KMS-11 (cell line): ENCODE measurements around the gene LDAH.

Experiments used
- H2AFZ ChIP-seq: fragments of 200-600 bp; sonication (generic); 2 replicates; pipeline ENCODE4 v1.6.1; 2016; ENCODE audit warnings: antibody characterized with exemption, mixed run types, low read depth
- H3K27ac ChIP-seq: fragments of 200-600 bp; sonication (generic); 2 replicates; pipeline ENCODE4 v1.6.1; 2016; ENCODE audit warnings: mild to moderate bottlenecking, mixed run types
- H3K27me3 ChIP-seq: fragments of 200-600 bp; sonication (generic); 2 replicates; pipeline ENCODE4 v1.6.1; 2017; ENCODE audit warnings: mild to moderate bottlenecking, low read depth, mixed run types, moderate library complexity; ENCODE audit not compliant: insufficient read depth
- H3K36me3 ChIP-seq: fragments of 200-600 bp; sonication (generic); 2 replicates; pipeline ENCODE4 v1.6.1; 2017; ENCODE audit warnings: mild to moderate bottlenecking, mixed run types; ENCODE audit not compliant: insufficient read depth
- H3K4me1 ChIP-seq: fragments of 200-600 bp; sonication (generic); 2 replicates; pipeline ENCODE4 v1.6.1; 2016; ENCODE audit warnings: mild to moderate bottlenecking, low read depth, mixed run types; ENCODE audit not compliant: poor library complexity, severe bottlenecking
- H3K4me2 ChIP-seq: fragments of 200-600 bp; sonication (generic); 2 replicates; pipeline ENCODE4 v1.7.0; 2016; ENCODE audit warnings: mild to moderate bottlenecking, mixed run types
- H3K4me3 ChIP-seq: fragments of 200-600 bp; sonication (generic); IDR thresholded peaks from 2 replicates; pipeline ENCODE4 v1.6.1; 2017; ENCODE audit warnings: low read depth, low read length, mixed read lengths; ENCODE audit not compliant: insufficient read depth
- H3K79me2 ChIP-seq: fragments of 200-600 bp; sonication (generic); 2 replicates; pipeline ENCODE4 v1.6.1; 2016; ENCODE audit warnings: low read depth, mixed run types; ENCODE audit not compliant: insufficient read depth
- H3K9ac ChIP-seq: fragments of 200-600 bp; sonication (generic); 2 replicates; pipeline ENCODE4 v1.6.1; 2016; ENCODE audit warnings: mild to moderate bottlenecking, mixed run types
- H4K20me1 ChIP-seq: fragments of 200-600 bp; sonication (generic); 2 replicates; pipeline ENCODE4 v1.6.1; 2016; ENCODE audit warnings: mild to moderate bottlenecking, mixed run types; ENCODE audit not compliant: insufficient read depth
- CTCF ChIP-seq: fragments of 200-600 bp; sonication (generic); conservative IDR thresholded peaks from 2 replicates; pipeline ENCODE4 v1.6.1; 2017; ENCODE audit warnings: low read depth, mild to moderate bottlenecking, antibody characterized with exemption, low read length, moderate library complexity, mixed read lengths

LDAH gene

GRCh38 chr2:20642055-20642971 is 180.6 kb downstream of the LDAH start:
- peak; percentile 90 for TF ChIP-seq CTCF

GRCh38 chr2:20641123-20641985 is 181.5 kb downstream of the LDAH start:
- TF ChIP-seq CTCF, result no peak
- H3K4me2 ChIP-seq, result no peak overlapping the region
- H3K36me3 ChIP-seq, result no peaks in the 10 kb centered on the region
- no peak overlapping the region for H3K27ac ChIP-seq
- H2AFZ ChIP-seq, result no peak overlapping the region
- no peak overlapping the region for H3K4me3 ChIP-seq
- H3K9ac ChIP-seq, result no peak overlapping the region
- H4K20me1 ChIP-seq, result no peaks in the 10 kb centered on the region
- no peaks in the 10 kb centered on the region for H3K79me2 ChIP-seq
- H3K27me3 ChIP-seq, result no peaks in the 10 kb centered on the region
- H3K4me1 ChIP-seq, result no peaks in the 10 kb centered on the region

More at GRCh38 chr2:20642055-20642971, 180.6 kb downstream of the LDAH start:
- Histone ChIP-seq H3K4me1 (no peaks in the 10 kb centered on the region), H3K27me3 (no peaks in the 10 kb centered on the region), H3K9ac (no peak overlapping the region), H3K79me2 (no peaks in the 10 kb centered on the region), H3K4me3 (no peak overlapping the region), H3K36me3 (no peaks in the 10 kb centered on the region), H2AFZ (no peak overlapping the region), H4K20me1 (no peaks in the 10 kb centered on the region), H3K4me2 (no peak overlapping the region), H3K27ac (no peak overlapping the region)

GRCh38 chr2:20640411-20641122 is 182.3 kb downstream of the LDAH start:
- no peak for TF ChIP-seq CTCF
- Histone ChIP-seq H2AFZ (no peak overlapping the region), H3K27ac (no peak overlapping the region), H4K20me1 (no peaks in the 10 kb centered on the region), H3K27me3 (no peaks in the 10 kb centered on the region), H3K79me2 (no peaks in the 10 kb centered on the region), H3K4me3 (no peak overlapping the region), H3K36me3 (no peaks in the 10 kb centered on the region), H3K9ac (no peak overlapping the region), H3K4me1 (no peaks in the 10 kb centered on the region), H3K4me2 (no peak overlapping the region)

GRCh38 chr2:20638646-20639430 is 184.1 kb downstream of the LDAH start:
- Histone ChIP-seq H3K4me3 (no peak overlapping the region), H3K4me1 (no peaks in the 10 kb centered on the region), H3K4me2 (no peak overlapping the region), H3K36me3 (no peaks in the 10 kb centered on the region), H4K20me1 (no peaks in the 10 kb centered on the region), H2AFZ (no peak overlapping the region), H3K27me3 (no peaks in the 10 kb centered on the region), H3K9ac (no peak overlapping the region), H3K79me2 (no peaks in the 10 kb centered on the region), H3K27ac (no peak overlapping the region)
- no peak for TF ChIP-seq CTCF
